Peyer's patch (tissue), 4 donors: Measurements from ENCODE around the gene RTN4R.
"Not testable (repeated sequence)": the region's sequence is repeated elsewhere in the genome, so short reads cannot be mapped to it uniquely, and the experiment has no call there.

Experiments
- POLR2A ChIP-seq, 2 donors: fragments of 450-650 bp; IDR thresholded peaks; one replicate each; pipeline ENCODE4 v1.5.1; 2017; ENCODE audit warnings: antibody characterized with exemption in 2 of 2, mild to moderate bottlenecking in 2 of 2, moderate library complexity in 2 of 2
- TF ChIP-seq, protein P1 (sequence below), 6 experiments: fragments of 450-650 bp in 4 of 6; fragments of 200-600 bp in 2 of 6; sonication (generic) in 1 of 6; IDR thresholded peaks; one replicate each; pipeline ENCODE4 v1.5.1; 2017 to 2019; ENCODE audit warnings: antibody characterized with exemption in 6 of 6, mild to moderate bottlenecking in 3 of 6, moderate library complexity in 1 of 6

DNA sequence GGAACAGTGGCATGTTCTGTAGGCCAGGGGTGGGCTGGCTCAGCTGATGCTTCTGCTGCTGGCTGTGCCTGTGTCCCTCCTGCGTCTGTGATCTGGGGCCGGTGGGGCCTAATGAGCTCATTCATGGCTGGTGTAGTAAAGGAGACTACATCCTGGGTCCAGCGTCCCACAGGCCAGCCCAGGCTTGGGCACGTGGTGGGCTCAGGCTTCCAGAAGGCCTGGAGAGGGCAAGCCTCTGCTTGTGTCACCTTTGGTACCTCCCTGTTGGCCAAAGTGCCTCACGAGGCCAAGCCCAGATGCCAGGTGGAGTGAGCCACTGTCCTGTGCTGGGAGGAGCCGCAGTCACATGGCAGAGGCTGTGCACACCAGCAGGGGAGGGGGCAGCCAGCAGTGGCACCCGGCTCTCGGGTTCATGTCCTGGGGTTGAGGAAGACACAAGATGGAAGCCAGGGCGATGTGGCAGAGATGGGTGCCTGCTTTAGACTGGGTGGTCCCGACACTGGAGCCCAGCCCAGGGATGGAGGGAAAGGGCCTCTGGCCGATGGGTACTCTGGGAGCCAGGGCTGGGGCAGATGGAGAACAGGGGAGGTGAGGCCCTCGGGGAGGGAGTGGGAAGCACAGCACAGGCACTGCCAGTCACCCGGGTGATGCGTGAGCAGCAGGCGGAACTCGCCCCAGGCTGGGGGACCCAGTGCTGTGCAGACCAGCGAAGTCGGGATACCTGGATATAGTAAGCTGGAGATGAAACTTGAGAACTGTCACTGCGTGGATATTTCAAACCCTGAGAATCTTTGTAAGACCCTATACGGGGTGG lies 43.3 kb upstream of the RTN4R start:
- TF ChIP-seq, protein P1, sequence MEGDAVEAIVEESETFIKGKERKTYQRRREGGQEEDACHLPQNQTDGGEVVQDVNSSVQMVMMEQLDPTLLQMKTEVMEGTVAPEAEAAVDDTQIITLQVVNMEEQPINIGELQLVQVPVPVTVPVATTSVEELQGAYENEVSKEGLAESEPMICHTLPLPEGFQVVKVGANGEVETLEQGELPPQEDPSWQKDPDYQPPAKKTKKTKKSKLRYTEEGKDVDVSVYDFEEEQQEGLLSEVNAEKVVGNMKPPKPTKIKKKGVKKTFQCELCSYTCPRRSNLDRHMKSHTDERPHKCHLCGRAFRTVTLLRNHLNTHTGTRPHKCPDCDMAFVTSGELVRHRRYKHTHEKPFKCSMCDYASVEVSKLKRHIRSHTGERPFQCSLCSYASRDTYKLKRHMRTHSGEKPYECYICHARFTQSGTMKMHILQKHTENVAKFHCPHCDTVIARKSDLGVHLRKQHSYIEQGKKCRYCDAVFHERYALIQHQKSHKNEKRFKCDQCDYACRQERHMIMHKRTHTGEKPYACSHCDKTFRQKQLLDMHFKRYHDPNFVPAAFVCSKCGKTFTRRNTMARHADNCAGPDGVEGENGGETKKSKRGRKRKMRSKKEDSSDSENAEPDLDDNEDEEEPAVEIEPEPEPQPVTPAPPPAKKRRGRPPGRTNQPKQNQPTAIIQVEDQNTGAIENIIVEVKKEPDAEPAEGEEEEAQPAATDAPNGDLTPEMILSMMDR (IDR thresholded peaks at IDR 0.05): not testable (repeated sequence)
- not testable (repeated sequence) for TF ChIP-seq POLR2A (IDR thresholded peaks at IDR 0.05)
